ENCODE data around the gene GOLGA2.

Gene GOLGA2

DNA sequence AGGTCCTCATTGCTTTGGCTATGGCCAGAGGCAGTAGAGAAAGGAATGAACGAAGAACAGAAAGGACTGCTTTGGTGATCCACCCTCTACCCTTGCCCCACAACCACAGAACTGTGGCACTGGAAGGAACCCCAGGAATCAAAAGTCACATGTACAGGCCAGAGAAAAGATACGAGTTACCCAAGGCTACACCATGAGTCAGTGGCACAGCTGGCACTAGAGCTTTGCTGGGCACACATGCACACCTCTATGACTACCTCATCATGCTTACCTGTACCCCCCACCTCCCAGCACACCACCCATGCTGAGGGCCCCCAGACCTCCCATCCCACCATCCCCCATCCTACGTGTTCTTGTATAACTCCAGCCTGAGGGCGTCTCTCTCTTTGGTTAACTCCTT, 13.1 kb downstream of the GOLGA2 start:
- ChIA-PET CTCF (interaction anchor here (0.8 to 1.6 kb wide), 3 partner anchors 8 to 12 kb away, joined by 5 to 7 read pairs (median 7); no protein-coding TSS in a partner anchor), POLR2A (interaction anchor here (1.5 kb wide), 1 partner anchor 9 kb away, joined by 5 read pairs; no protein-coding TSS in a partner anchor)
- no peak overlapping the region for H3K4me3 ChIP-seq (ENCODE audit: low read depth, low read length)
- TF ChIP-seq, protein P1, sequence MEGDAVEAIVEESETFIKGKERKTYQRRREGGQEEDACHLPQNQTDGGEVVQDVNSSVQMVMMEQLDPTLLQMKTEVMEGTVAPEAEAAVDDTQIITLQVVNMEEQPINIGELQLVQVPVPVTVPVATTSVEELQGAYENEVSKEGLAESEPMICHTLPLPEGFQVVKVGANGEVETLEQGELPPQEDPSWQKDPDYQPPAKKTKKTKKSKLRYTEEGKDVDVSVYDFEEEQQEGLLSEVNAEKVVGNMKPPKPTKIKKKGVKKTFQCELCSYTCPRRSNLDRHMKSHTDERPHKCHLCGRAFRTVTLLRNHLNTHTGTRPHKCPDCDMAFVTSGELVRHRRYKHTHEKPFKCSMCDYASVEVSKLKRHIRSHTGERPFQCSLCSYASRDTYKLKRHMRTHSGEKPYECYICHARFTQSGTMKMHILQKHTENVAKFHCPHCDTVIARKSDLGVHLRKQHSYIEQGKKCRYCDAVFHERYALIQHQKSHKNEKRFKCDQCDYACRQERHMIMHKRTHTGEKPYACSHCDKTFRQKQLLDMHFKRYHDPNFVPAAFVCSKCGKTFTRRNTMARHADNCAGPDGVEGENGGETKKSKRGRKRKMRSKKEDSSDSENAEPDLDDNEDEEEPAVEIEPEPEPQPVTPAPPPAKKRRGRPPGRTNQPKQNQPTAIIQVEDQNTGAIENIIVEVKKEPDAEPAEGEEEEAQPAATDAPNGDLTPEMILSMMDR (IDR thresholded peaks at IDR 0.05; ENCODE audit: insufficient read depth, low read length, missing control alignments): no peak
- DNase-seq (ENCODE audit: low read depth, low spot score): no peak

DNA sequence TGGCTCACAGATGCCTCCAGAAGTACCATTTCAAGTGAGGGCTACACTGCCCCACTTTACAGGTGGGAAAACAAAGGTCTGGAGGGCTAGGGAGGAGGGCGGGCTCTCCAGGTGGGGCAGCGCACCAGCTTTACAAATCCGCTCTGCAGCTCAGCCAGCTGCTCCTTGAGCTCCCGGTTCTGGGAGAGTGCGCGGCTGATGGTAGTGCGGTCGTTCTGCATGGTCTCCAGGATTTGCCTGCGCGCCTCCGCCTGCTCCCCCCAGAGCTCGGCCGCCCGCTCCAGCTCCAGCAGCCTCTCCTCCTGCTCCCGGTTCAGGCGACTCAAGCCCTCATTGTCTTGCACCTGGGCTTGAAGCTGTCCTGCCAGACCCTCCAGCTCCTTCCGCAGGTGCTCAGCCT, 15.5 kb downstream of the GOLGA2 start:
- TF ChIP-seq, protein P1 (IDR thresholded peaks at IDR 0.05; ENCODE audit: insufficient read depth, low read length, missing control alignments): no peak
- CTCF ChIA-PET: no interaction called here
- no peak for DNase-seq (ENCODE audit: low read depth, low spot score)
- POLR2A ChIA-PET: interaction anchor here (1.8 kb wide), 1 partner anchor 16 kb away, joined by 5 read pairs; the partner anchor contains the start of genes GOLGA2 and SWI5
- no peak overlapping the region for H3K4me3 ChIP-seq (ENCODE audit: low read depth, low read length)

DNA sequence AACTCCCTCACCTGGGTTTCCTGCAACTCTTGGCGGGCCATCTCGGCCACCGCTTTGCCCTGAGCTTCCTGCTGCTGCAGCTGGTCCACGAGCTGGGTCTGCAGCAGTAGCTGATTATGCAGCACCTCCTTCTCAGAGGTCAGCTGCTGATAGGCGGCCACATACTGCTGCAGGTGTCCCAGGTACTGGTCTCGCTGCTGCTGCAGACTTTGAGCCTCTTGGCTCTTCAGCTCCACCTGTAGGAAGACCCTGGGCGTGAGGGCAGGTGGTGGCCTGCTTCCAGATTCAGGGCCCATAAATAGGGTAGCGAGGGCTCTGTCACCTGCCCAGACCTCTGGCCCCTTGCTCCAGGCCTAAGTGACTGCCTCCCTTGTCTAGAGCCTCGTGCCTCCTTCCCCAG, 16.7 kb downstream of the GOLGA2 start:
- DNase-seq (ENCODE audit: low read depth, low spot score): no peak
- no peak overlapping the region for H3K4me3 ChIP-seq (ENCODE audit: low read depth, low read length)
- POLR2A ChIA-PET: interaction anchor here (0.8 kb wide), 1 partner anchor 9 kb away, joined by 3 read pairs; no protein-coding TSS in a partner anchor
- CTCF ChIA-PET: interaction anchor here (0.5 to 1.0 kb wide), 2 partner anchors 14 to 247 kb away, joined by 3 read pairs; no protein-coding TSS in a partner anchor
- TF ChIP-seq, protein P1 (IDR thresholded peaks at IDR 0.05; ENCODE audit: insufficient read depth, low read length, missing control alignments): no peak

DNA sequence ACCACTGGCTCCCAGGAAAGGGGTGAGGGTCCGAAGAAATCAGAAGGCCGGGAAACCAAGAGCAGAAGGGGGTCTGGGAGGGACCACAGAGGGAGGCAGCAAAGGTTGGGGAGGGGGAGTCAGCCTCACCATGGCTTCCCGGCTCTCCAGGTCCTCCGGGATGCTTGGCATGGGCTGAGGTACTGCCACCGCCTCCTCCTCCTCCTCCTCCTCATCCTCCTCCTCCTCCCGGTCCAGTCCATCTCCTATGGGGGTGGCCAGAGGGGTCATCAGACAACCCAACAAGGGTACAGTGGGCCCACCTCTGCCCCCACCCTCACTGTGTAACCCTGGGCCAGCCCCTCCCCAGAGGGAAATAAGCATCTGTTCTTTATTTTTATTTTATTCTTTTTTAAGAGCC, 17.5 kb downstream of the GOLGA2 start:
- DNase-seq (ENCODE audit: low read depth, low spot score): no peak
- ChIA-PET CTCF (no interaction called here), POLR2A (interaction anchor here (0.8 kb wide), 1 partner anchor 10 kb away, joined by 3 read pairs; no protein-coding TSS in a partner anchor)
- no peak overlapping the region for H3K4me3 ChIP-seq (ENCODE audit: low read depth, low read length)
- TF ChIP-seq, protein P1 (IDR thresholded peaks at IDR 0.05; ENCODE audit: insufficient read depth, low read length, missing control alignments): no peak

DNA sequence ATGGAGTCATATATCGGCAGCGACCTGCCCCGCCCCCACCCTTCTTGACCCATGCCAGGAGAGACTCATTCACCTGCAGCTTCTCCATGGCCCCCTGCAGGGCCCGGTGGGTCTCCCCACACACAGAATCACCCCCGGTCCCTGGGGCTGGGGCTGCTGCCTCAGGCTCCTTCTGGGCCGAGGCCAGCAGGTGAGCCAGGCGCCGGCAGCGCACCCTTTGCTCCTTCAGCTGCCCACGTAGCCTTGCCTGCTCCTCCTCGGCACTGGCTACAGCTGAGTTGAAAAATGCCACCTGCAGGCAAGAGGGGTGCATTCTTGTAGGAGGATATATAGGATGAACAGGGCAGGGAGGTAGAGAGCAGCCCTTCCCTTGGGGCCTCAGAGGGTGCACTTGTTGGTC, 17.9 kb downstream of the GOLGA2 start:
- ChIA-PET POLR2A (interaction anchor here (1.0 kb wide), 1 partner anchor 11 kb away, joined by 3 read pairs; no protein-coding TSS in a partner anchor), CTCF (no interaction called here)
- DNase-seq (ENCODE audit: low read depth, low spot score): no peak
- TF ChIP-seq, protein P1 (IDR thresholded peaks at IDR 0.05; ENCODE audit: insufficient read depth, low read length, missing control alignments): no peak
- no peak overlapping the region for H3K4me3 ChIP-seq (ENCODE audit: low read depth, low read length)

DNA sequence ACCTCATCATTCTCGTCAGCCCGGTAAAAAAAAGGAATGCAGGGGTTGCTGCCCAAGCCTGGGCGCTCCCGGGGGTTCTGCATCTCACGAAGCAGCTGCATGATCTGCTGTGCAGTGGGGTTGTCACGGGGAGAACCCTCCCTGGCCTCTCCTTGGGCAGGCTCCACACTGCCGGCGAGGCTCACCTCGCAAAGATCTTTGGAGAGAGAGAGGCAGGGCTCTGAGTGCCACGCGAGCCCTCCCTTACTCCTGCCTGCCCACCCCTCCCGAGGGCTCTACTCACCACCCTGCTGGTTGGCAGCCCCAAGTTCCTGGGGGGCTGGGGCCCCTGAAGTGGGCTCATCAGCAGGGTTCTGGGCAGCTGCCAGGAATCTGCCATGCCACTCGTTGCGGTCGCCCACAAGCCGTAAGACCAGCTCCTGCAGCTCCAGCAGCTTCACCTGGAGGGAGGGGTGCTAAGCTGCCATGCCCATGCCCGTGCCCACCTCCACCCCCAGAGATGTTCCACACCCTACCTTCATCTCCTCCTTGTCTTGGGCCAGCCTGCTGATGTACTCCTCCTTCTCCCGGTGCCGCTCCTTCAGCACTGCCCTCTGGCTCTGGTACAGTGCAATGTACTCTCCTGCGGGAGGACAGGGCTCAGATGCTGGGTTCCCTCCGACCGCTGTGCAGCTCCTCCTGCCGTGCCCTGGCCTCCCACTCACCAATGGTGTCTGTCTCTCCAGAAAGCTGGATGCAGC, 18.6 kb downstream of the GOLGA2 start:
- H3K4me3 ChIP-seq (ENCODE audit: low read depth, low read length): no peak overlapping the region
- DNase-seq (ENCODE audit: low read depth, low spot score): no peak
- CTCF ChIA-PET: interaction anchor here (2.3 to 3.0 kb wide), 2 partner anchors 9 to 21 kb away, joined by 9 to 32 read pairs; no protein-coding TSS in a partner anchor
- TF ChIP-seq, protein P1 (IDR thresholded peaks at IDR 0.05; ENCODE audit: insufficient read depth, low read length, missing control alignments): no peak
- POLR2A ChIA-PET: interaction anchor here (1.0 kb wide), 1 partner anchor 12 kb away, joined by 3 read pairs; no protein-coding TSS in a partner anchor

All from AG04449 (cell line).